Fibroblast of skin of right biceps (primary cell): ENCODE measurements around the gene ATP8B2.
"Not testable (repeated sequence)": the region's sequence is repeated elsewhere in the genome, so short reads cannot be mapped to it uniquely, and the experiment has no call there.

ENCODE experiments used
- DNase-seq: peaks from one replicate; pipeline ENCODE4 v3.0.0-alpha.2; 2013

The ATP8B2 gene

DNA sequence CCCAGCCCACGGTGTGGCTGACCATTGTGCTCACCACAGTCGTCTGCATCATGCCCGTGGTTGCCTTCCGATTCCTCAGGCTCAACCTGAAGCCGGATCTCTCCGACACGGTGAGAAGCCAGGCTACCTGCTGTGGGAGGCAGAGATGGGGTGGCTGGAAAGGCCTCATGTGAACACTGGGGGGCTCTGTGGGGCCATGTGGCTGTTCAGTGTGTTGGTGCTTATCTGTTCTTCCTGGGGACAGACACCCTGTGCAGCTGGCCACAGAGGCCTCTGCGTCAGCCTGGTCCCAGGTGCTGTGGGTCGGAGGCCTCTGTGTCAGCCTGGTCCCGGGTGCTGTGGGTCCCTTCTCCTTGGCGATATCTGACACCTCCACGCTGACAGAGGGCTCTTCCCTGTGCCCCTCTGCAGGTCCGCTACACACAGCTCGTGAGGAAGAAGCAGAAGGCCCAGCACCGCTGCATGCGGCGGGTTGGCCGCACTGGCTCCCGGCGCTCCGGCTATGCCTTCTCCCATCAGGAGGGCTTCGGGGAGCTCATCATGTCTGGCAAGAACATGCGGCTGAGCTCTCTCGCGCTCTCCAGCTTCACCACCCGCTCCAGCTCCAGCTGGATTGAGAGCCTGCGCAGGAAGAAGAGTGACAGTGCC, 23.2 kb downstream of the ATP8B2 start:
- DNase-seq = no peak

DNA sequence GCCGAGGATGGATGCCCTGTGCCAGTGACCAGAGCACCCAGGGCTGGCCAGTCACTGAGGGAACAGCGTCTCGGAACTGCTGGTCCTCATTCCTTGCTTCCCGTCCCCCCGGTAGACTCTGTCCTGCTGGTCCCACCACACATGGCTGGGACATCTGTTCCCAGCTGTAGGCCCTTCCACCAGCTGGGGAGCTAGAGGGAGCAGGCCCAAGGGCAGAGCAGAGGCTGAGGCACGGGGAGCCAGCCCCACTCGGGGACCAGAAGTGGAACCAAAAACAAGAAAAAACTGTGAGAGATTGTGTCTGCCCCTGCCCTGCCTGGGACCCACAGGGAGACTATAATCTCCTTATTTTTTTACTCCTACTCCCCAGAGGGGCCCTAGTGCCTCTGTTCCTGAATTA, 23.8 kb downstream of the ATP8B2 start:
- no peak for DNase-seq

DNA sequence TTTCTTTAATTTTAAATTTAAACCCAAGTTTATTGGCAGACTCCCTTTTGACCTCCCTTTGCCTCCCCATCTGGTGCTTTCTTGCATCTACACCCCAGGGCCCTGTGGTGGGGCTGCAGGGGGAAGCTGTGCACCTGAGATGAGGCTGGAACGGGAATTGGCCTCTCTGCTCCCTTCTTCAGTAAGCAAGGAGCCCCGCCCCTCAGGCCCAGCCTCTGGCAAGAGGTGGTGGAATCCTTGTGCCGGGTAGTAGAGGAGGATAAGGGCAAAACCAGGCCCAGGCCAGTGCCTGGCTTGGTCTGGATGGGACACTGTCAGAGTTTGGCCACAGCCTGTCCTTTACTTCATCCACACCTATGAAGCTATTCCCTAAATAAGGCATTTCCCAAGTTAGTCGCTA, 25.1 kb downstream of the ATP8B2 start:
- no peak for DNase-seq

DNA sequence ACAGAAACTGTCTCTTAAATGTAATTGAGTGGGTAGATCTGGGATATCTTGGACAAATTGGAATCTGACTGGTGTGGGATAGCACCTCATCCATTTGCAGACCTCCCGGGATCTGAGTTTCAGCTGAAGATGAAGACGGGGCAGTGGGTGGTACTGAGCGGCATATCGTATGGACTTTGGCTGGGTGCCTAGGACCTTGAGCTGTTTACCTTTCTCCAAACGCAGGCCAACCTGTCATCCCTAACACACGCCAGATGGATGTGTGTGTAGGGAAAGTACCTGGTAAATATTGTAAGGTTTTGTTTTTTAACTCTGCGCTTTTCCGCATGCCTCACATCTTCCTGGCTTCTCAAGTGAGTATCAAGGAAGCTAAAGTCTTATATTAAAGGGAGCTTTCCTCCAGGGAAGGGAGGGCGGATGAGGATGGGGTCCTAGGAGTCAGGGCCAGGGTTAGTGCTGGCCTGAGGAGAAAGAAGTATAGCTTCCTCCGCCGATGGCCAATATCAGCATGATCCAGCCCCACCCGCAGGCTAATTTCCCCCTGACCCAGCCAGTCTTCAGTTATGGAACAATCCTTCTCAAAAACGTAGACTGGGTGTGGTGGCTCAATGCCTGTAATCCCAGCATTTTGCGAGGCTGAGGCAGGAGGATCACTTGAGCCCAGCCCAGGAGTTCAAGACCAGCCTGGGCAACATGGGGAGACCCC, 26.2 kb downstream of the ATP8B2 start:
- DNase-seq = no peak

DNA sequence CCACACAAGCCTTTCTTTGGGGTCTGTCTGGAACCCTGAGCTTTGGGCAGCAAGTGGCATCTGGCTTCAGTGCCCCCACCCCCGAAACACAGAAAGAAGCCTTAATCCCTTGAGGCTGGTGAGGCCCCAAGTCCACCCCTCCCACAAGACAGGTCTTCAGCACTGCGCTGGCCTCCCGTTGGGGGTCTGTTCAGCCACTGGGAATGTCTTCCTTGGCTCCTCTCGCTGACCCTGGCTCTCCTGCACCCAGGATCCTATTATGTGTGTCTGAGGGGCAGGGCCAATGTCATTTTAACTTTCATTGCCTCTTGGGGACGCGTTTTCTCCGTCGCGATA, 26.9 kb downstream of the ATP8B2 start:
- DNase-seq = no peak

DNA sequence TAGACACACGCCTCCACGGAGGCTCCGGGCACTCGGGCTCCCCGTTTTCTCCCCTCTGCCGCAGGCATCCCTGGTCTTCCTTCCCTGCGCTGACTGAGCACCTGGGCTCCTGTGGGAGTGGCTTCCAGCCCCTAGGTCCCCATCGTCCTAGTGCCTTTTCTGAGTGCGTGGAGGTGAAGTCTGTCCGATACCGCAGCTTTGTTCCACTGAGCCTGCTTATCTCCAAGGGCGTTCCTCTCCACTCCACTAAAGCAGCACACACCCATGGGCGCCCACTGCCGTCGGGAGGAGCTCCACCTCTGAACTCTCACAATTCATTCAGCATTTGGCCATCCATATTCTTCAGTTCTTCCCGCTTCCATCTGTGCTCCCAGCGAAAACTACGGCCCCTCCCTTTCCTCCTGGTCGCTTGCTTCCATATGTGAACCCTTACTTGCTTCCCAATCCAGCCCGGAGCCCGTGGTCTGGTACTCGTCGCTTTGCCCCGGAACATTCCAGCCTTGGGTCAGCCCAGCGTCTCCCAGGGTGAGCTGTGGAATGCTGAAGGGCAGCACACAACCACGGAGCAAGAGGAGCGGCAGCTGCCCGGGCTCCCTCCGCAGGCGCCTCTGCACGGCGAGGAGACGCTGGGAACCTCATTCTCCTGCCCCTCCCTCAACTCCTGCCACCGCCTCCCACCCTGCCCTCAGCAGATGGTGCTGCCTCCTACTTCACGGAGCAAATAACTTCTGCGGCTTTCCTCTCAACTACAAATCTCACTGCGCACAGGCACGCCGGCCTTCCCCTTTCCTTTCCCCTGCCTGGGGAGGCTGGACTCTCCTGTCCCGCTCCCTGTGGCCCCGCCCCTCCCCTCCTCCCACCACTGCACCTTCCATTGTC, 27.5 kb downstream of the ATP8B2 start:
- peak; percentile 36 for DNase-seq

DNA sequence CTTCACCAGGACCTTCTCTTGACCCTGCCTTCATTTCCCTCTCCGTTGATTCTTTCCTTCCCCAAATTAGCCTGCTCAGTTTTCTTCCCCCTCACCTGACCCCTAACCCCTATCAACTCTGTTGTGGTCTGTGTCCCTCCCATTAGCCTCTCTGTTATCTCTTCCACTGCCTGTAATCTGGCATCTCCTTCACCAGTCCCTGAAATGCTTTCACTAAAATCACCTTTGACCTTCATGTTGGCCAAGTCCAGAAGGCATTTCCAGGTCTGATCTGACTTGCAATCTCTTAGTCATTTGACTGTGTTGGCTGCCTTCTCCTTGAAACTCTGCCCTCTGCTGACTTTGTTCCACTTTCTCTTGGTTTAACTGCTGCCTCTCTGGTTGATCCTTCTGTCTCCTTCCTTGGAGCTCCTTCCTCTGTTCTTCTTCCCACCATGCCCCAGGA, 28.2 kb downstream of the ATP8B2 start:
- DNase-seq = peak; percentile 35

DNA sequence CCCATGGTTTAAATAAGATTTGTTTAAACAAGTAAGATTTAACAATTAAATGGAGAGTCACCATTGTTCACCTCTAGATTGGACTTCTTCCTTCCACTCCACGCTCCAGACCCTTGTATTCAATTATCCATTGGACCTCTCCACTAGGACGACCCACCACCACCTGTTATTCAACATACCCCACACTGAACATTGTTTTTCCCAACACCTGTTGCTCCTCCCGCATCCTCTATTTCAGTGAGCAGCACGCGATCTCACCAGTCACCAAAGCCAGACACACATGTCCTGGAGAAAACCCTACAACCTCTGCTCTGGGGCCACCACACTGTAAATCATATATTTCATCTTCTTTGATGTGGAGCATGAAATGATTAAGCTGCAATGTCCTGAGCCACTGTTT, 28.6 kb downstream of the ATP8B2 start:
- DNase-seq = no peak

DNA sequence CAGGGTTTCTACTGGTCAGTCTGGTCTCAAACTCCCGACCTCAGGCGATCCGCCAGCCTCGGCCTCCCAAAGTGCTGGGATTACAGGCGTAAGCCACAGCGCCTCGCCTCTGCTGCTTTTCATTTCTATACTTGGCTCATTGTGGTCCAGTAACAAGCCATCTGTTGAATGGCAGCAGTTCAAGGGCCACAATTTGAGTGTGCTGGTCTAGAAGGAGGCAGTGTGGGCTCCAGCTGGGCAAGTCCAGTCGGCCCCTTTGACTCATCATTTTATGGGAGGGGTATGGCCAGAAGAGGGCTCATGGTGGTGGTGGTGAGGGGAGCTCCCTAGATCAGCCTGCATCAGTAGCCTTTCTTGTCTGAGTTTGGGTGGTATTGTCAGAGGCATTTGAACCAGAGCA, 33.2 kb downstream of the ATP8B2 start:
- DNase-seq = no peak

DNA sequence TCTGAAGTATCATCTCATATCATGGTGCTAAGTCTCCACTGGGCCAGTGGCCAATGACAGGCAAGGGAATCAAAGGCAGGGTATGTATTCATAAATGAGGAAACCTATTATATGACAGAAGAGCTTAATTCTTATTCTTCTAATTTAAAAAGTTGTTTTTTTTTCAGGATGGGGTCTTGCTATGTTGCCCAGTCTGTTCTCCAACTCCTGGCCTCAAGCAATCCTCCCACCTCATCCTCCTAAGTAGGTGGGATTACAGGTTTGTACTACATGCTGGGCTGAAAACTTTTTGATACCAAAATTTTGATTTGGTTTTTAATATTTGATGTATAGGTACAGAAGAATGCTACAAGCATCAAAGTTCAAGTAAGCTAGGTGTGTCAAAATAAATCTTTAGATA, 35.0 kb downstream of the ATP8B2 start:
- DNase-seq = no peak

DNA sequence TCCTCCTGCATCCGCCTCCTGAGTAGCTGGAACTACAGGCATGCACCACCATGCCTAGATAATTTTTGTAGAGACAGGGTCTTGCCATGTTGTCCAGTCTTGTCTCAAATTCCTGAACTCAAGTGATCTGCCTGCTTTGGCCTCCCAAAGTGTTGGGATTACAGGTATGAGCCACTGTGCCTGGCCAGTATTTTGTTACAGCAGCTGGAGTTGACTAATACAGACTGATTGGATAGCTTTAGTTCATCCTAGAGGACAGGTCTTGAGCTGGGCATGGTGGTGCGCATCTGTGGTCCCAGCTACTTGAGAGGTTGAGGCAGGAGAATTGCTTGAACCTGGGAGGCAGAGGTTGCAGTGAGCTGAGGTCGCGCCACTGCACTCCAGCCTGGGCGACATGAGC, 35.6 kb downstream of the ATP8B2 start:
- DNase-seq = not testable (repeated sequence)

DNA sequence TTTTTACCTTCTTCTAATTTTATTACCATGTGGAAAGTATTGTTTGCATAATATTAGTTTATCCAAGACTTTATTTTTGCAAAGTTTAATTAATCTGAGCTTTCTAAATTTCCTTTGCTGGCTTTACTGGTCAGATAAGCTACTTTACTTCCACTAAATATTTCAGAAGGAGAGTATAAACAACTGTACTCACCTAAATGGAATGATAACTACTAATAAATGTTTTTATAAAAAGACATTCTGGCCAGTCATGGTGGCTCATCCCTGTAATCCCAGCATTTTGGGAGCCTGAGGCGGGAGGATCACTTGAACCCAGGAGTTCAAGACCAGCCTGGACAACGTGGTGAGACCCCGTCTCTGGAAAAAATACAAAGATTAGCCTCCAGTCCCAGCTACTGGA, 36.0 kb downstream of the ATP8B2 start:
- no peak for DNase-seq

DNA sequence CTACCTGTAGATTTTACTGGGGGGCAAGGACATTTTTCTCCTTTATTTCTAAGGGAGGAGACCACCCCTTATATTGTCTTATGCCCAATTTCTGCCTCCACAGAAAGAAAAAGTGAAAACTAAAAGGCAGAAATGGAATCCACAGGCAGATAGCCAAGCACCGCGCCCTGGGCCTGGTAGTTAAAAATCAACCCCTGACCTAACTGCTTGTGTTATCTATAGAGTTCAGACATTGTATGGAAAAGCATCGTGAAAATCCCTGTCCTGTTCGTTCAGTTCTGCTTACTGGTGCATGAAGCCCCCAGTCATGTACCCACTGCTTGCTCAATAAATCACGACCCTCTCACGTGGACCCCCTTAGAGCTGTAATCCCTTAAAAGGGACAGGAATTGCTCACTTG, 46.1 kb downstream of the ATP8B2 start:
- DNase-seq = no peak

DNA sequence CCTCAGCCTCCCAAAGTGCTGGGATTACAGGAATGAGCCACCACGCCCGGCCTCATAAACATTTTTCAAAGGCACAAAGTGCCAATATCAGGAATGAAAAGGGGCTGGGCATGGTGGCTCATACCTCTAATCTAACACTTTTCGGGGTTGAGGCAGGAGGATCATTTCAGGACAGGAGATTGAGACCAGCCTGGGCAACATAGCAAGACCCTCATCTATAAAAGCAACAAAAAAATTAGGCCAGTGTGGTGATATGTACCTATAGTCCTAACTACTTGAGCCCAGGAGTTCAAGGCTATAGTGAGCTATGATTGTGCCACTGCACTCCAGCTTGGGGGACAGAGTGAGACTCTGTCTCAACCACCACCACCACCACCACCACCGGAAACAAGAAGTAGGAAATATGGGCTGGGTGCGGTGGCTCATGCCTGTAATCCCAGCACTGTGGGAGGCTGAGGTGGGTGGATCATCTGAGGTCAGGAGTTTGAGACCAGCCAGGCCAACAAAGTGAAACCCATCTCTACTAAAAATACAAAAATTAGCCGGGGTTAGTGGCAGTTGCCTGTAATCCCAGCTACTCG, 48.5 kb downstream of the ATP8B2 start:
- DNase-seq = not testable (repeated sequence)

DNA sequence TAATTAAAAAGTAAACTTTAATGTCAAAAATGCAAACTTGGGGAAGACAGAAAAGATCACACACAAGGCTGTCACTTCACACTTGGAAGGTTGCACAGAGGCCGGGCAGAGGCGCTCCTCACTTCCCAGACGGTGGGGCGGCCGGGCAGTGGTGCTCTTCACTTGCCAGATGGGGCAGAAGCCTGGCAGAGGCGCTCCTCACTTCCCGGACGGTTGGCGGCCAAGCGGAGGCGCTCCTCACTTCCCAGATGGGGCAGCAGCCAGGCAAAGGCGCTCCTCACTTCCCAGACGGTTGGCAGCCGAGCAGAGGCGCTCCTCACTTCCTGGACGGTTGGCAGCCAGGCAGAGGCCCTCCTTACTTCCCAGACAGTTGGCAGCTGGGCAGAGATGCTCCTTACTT, 54.0 kb downstream of the ATP8B2 start:
- DNase-seq = no peak

DNA sequence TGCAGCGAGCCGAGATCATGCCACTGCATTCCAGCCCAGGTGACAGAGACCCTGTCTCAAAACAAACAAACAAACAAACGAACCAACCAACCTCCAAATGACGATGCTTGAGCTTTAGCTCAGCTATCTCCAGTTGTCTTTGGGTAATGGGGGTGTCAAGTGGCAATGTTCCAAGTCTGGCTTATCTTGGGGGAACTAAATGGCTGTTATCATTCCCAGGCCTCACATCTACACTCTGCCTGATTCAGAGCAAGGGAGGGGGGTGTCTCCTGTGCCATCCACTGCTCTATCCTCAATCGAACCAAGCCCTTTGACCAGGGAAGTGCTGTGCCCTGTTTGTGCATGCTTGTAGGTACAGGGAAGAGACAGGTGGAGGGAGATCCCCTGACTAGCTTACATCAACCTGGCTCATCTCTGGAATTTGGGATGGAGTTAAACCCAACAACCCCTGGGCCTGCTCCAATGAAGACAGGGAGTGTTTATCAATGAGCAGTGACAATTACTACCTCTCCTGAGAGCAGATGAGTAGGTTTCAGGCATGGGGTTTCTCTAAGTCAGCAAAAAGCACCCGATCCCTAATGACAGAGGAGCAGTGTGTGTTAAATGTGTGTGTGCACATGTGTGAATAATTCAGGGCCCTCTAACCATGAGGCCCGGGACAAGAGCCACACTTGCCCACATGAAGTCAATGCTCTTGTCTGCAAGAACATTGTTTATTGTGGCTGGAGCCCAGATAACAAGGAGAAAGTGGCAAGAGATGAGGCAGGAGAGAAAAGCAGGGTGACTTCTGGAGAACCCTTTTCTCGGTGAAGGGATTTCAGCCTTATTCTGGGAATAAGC, 59.5 kb downstream of the ATP8B2 start:
- DNase-seq = no peak

DNA sequence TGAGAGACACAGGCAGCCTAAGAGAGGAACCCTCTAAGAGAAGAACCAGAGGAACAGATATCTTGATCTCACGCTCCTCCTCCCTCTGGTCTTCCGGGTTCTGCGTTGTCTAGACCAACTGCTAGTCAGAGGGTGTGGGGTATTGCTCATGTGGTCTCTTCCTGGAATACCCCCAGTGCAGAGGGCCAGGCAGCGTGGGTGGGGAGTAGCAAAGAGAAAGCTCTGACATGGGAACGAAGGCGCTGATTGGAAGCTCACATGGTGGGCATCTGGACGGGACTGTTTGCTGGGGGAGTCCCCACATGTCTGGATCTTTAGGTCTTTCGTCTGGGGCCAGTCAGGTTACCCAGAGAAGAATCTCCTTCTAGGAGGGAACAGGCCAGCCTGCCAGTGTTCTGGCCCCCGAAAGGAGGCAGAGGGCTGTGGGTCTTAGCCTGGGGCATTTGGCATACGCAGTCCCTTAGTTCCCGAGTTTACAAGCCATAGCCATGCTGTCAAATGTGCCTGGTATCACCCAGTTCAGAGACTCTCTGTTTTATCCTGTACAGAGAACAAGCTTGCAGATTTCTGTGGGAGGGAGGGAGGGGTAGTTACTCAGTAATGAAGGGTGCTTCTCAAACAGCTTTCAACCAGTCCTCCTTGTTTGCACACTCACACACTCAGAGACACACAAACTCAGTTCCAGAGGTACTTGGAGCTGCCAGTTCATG, 61.5 kb downstream of the ATP8B2 start:
- peak; percentile 47 for DNase-seq

DNA sequence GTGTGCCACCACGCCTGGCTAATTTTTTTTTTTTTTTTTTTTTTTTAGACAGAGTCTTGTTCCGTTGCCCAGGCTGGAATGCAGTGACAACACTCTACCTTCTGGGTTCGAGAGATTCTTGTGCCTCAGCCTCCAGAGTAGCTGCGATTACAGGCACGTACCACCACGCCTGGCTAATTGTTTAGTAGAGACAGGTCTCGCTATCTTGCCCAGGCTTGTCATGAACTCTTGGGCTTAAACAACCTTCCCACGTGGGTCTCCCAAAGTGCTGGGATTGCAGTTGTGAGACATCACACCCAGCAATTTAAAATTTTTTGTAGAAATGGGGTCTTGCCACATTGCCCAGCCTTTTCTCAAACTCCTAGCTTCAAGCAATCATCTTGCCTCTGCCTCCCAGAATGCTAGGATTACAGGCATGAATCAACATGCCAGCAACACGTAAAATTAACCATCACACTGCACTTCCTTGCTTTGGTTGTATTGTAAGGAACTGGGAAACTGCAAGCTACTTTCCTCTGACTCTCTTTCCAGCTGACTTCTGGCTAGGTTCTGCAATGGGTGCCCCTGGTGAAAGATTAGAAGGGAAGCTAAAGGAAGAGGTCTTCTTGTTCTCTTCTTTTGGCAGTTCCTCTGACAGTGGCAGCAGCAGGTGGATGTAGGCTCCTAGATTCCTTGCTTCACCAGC, 65.9 kb downstream of the ATP8B2 start:
- DNase-seq = no peak

DNA sequence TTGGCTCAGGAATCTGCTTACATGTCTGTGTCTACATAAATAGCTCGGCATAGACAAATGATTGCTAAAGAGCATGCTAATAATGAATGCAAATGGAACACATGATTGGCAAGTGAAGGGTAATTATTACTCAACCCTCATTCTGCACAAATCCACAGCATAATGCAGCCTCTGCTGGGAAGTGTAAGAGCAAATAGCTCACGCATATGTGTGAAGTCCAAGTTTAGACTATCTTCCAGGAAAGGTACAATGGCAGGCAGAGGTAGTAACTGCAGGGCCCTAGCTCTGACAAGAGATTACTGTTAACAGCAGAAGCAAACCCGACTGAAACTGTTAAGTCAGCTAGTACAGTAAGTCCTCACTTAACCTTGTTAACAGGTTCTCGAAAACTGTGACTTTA, 72.8 kb downstream of the ATP8B2 start:
- DNase-seq = no peak

DNA sequence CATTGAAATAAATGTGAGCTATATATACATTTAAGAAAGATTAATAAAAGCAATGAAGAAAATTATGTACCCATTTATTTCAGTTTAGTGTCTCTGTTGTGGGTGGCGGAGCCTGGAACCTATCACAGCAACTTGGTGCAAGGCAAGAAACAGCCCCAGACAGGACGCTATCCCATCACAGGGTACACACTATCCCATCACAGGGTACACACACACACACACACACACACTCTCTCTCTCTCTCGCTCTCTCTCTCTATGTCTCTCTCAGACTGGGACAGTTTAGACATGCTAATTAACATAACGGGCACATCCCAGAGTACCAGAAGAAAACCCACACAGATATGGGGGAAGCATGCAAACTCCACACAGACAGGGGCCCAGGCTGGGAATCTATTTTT, 73.4 kb downstream of the ATP8B2 start:
- DNase-seq = no peak

DNA sequence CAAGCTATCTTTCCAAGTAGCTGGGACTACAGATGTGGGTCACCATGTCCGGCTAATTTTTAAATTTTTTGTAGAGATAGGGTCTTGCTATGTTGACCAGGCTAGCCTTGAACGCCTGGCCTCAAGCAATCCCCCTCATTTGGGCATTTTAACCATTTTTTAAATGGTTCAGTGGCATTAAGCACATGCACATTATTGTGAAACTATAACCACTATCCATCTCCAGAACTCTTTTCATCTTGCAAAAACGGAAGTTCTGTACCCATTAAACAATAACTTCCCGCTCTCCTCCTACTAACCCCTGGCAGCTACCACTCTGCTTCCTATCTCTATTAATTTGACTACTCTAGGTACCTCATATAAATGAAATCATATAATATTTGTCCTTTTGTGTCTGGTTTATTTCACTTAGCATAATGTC, 75.1 kb downstream of the ATP8B2 start:
- DNase-seq = no peak
